Stimulated activated CD8-positive, alpha-beta memory T cell treated with anti-CD3 and anti-CD28 coated beads, Interleukin-4, amount 100 ng/mL, for 4 hours (primary cell): Measurements from ENCODE around the gene AMZ2.
"Not testable (repeated sequence)": the region's sequence is repeated elsewhere in the genome, so short reads cannot be mapped to it uniquely, and the experiment has no call there.

Experiments
- DNase-seq, 2 donors: peaks; one replicate each; pipeline ENCODE4 v3.0.0-alpha.2; 2020; ENCODE audit warnings: low read depth in 2 of 2, low spot score in 1 of 2

AMZ2 gene

GRCh38 chr17:68220186-68220585 lies 27.7 kb upstream of the AMZ2 start:
- DNase-seq: not testable (repeated sequence)

- not testable (repeated sequence) for DNase-seq
These were observed 27.1 kb upstream of the AMZ2 start for GRCh38 chr17:68220786-68221185.

- no peak for DNase-seq
These were observed 26.1 kb upstream of the AMZ2 start for GRCh38 chr17:68221786-68222185.

GRCh38 chr17:68222606-68223005 lies 25.2 kb upstream of the AMZ2 start:
- no peak for DNase-seq

GRCh38 chr17:68225055-68225454 lies 22.8 kb upstream of the AMZ2 start:
- not testable (repeated sequence) for DNase-seq

- not testable (repeated sequence) for DNase-seq
These were observed 19.7 kb upstream of the AMZ2 start for GRCh38 chr17:68228039-68228680.

- no peak for DNase-seq
These were observed 18.8 kb upstream of the AMZ2 start for GRCh38 chr17:68228817-68229570.

GRCh38 chr17:68229619-68230018 lies 18.2 kb upstream of the AMZ2 start:
- DNase-seq: no peak

- DNase-seq: not testable (repeated sequence)
These were observed 16.7 kb upstream of the AMZ2 start for GRCh38 chr17:68231131-68231530.

GRCh38 chr17:68231541-68231940 lies 16.3 kb upstream of the AMZ2 start:
- DNase-seq: no peak

GRCh38 chr17:68232741-68233140 lies 15.1 kb upstream of the AMZ2 start:
- DNase-seq: not testable (repeated sequence)

GRCh38 chr17:68234726-68235335 lies 13.0 kb upstream of the AMZ2 start:
- DNase-seq: not testable (repeated sequence)

- not testable (repeated sequence) for DNase-seq
These were observed 12.5 kb upstream of the AMZ2 start for GRCh38 chr17:68235336-68235791.

- peak in 1 of 2 donors; percentile 24 for DNase-seq
These were observed 10.3 kb upstream of the AMZ2 start for GRCh38 chr17:68237369-68238163.

GRCh38 chr17:68238164-68238870 lies 9.5 kb upstream of the AMZ2 start:
- DNase-seq: no peak

GRCh38 chr17:68238871-68239253 lies 9.0 kb upstream of the AMZ2 start:
- DNase-seq: no peak

GRCh38 chr17:68239632-68240366 lies 8.0 kb upstream of the AMZ2 start:
- DNase-seq: no peak

GRCh38 chr17:68246271-68247028 lies 1.4 kb upstream of the AMZ2 start:
- no peak for DNase-seq

GRCh38 chr17:68248199-68248825 lies 469 bp downstream of the AMZ2 start:
- peak in 1 of 2 donors; percentile 31 for DNase-seq
